GM19035 (cell line): Measurements from ENCODE around the gene COPA.

Source experiments
- ATAC-seq: cut with Tn5 transposase; IDR thresholded peaks from one replicate; pipeline ENCODE4 v1.9.1; 2021; ENCODE audit not compliant: unreplicated experiment

The COPA gene

GRCh38 chr1:160277330-160277729, 65.7 kb downstream of the COPA start:
- no peak for ATAC-seq

GRCh38 chr1:160271025-160271424, 72.0 kb downstream of the COPA start:
- no peak for ATAC-seq

GRCh38 chr1:160267284-160267991, 75.6 kb downstream of the COPA start:
- no peak for ATAC-seq

GRCh38 chr1:160264795-160265307, 78.2 kb downstream of the COPA start:
- no peak for ATAC-seq

GRCh38 chr1:160261893-160262794, 80.9 kb downstream of the COPA start, which contains the start of gene DCAF8:
DCAF8 (minus strand) TSS chr1:160262549; CDS start chr1:160244008, 18,541 bp downstream.
- peak; percentile 82 for ATAC-seq

GRCh38 chr1:160261556-160261892, 81.5 kb downstream of the COPA start:
- peak; percentile 30 for ATAC-seq

- no peak for ATAC-seq
These were observed 82.4 kb downstream of the COPA start for GRCh38 chr1:160260406-160261382.

GRCh38 chr1:160258177-160258798, 84.8 kb downstream of the COPA start:
- ATAC-seq, result no peak

- ATAC-seq, result no peak
These were observed 85.5 kb downstream of the COPA start for GRCh38 chr1:160257411-160258015.

- ATAC-seq, result no peak
These were observed 86.5 kb downstream of the COPA start for GRCh38 chr1:160256396-160257046.

GRCh38 chr1:160255781-160256300, 87.2 kb downstream of the COPA start:
- ATAC-seq, result no peak

- no peak for ATAC-seq
These were observed 91.1 kb downstream of the COPA start for GRCh38 chr1:160251687-160252526.

GRCh38 chr1:160251011-160251410, 92.0 kb downstream of the COPA start:
- no peak for ATAC-seq

- ATAC-seq, result no peak
These were observed 96.0 kb downstream of the COPA start for GRCh38 chr1:160247053-160247452.

GRCh38 chr1:160245434-160245833, 97.6 kb downstream of the COPA start:
- no peak for ATAC-seq

GRCh38 chr1:160244209-160244608, 98.8 kb downstream of the COPA start:
- ATAC-seq, result no peak

GRCh38 chr1:160243767-160244166, 99.3 kb downstream of the COPA start:
- ATAC-seq, result no peak

- ATAC-seq, result no peak
These were observed 103.3 kb downstream of the COPA start for GRCh38 chr1:160239582-160240299.
